GM19395 (cell line): ENCODE results near the gene NOL4L.
A peak's percentile ranks its signal among the peaks of the same experiment; 100 is the strongest.

Experiments
- ATAC-seq: cut with Tn5 transposase; IDR thresholded peaks from one replicate; pipeline ENCODE4 v1.9.1; 2021; ENCODE audit warnings: mild to moderate bottlenecking, moderate library complexity; ENCODE audit not compliant: unreplicated experiment

NOL4L gene

DNA sequence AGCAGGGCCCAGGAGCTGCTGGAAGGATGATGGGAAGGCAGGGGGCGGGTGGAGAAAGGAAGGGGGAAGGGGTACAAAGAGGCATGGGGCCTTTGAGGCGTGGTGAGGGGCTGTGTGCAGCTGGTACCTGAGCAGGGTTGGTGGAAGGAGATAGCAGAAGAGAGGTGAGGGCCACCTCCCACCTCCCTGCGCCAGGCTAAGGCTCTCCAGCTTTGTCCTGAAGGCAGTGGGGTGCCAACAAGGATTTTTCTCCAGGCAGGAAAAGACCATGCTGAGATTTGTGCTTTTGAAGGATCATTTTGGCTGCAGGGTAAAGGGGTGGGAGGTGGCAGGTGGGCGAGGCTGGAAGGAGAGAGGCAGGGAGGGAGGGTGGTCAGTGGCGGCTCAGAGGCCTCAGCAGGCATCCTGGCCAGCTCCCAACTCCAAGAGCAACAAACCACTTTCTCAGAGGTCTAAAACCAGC, 40.8 kb downstream of the NOL4L start:
- no peak for ATAC-seq

- ATAC-seq = no peak
These were observed 41.4 kb downstream of the NOL4L start for GRCh38 chr20:32543570-32544259.

GRCh38 chr20:32542259-32542615, 42.9 kb downstream of the NOL4L start:
- no peak for ATAC-seq

DNA sequence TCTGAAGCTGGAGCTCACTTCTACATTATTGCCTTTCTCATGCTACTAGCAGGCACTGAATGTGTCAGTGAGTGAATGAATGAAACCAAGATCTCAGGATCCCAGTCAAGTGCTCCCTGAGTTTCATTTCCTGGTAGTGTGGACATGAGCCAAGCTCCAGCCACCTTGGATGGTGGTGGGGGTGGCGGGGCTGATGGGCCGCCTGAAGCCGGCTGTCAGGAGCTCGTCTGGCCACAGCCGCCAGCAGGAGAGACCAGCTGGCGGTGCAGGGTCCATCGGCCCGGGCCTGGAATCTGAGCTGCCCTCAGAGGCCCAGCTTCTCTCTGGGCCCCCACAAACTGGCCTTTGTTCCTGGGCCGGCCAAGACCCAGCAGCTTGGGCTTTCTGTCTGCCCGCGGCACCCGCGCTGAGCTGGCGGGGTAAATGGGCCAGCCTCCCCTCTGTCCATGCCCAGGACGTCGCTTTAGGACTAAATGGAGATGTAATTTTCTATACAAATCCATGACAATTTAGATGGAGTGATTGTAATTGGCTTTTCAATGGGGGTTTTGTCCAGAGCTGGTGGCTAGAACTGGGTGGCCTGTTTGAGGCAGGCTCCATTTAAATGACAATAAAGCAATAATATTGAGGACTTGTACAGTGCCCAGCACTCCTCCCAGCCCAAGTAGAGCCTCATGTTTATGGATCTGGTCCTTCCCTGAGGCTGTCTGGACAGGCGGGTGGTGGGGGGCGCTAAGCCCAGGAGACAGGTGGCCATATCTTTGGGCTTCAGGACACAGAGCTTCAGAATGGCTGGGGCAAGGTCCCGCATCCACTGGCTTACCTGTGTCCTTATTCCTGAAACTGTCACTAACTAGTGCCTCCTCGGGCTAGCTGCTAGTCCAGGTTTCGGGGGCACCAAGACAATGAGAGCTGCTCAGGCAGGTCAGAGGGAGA, 43.5 kb downstream of the NOL4L start:
- no peak for ATAC-seq

GRCh38 chr20:32539817-32540675, 45.1 kb downstream of the NOL4L start:
- peak; percentile 53 for ATAC-seq

GRCh38 chr20:32539026-32539816, 45.9 kb downstream of the NOL4L start:
- no peak for ATAC-seq

DNA sequence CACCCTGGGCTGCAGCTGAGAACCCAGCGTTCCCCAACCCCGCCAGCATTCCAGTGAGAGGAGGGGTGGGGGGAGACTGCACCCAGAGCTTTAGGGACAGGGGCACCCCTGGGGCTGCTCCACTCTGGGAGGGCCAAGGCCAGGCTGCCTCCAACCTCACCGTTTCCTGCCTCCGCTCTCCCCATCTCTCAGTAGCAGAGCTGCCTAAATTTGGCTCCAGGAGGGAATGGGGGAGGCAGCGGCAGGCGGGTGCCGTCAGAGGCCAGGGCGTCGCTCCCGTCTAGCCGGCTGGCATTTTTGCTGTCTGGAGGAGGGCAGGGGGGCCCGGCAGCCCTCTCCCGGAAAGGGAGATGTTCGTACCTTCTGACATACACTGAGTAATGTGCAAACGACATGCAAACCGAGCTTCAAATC, 46.6 kb downstream of the NOL4L start:
- ATAC-seq = no peak

- no peak for ATAC-seq
These were observed 47.2 kb downstream of the NOL4L start for GRCh38 chr20:32537657-32538525.

DNA sequence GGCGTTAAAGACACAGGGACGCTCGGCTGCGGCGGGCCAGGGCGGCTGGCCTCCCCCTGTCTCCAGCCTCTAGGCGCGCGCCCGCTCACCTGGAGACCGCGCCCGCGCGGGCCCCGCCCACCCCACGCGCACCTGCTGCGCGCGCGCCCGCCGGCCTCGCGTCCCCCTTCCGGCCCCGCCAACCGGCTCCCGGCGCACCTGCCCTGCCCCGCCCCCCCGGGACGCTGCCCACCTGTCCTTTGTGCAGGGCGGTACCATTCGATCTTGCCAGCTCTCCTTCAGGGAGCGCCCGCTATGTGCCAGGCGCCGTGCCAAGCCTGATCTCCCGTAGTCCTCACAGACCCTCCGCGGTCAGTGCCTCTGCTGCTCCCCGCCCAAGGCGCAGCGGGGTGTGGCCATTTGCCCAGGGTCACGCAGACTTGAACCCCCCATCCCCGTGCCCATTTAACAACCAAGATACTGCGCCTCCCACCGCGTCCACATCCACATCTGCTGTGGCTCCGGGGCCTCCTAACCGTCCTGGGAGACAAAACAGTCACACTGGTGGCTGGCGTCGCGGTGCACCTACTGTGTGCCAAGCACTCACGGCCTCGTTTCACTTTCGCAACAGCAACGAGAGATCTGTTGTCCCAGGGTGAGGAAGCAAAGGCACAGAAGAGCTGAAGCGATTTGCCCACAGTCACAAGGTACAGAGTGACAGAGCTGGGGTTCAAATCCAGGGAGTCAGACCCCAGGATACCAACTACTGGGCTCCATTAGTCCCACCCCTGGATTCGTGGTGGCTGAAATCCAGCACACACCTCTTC, 48.1 kb downstream of the NOL4L start:
- ATAC-seq = no peak

DNA sequence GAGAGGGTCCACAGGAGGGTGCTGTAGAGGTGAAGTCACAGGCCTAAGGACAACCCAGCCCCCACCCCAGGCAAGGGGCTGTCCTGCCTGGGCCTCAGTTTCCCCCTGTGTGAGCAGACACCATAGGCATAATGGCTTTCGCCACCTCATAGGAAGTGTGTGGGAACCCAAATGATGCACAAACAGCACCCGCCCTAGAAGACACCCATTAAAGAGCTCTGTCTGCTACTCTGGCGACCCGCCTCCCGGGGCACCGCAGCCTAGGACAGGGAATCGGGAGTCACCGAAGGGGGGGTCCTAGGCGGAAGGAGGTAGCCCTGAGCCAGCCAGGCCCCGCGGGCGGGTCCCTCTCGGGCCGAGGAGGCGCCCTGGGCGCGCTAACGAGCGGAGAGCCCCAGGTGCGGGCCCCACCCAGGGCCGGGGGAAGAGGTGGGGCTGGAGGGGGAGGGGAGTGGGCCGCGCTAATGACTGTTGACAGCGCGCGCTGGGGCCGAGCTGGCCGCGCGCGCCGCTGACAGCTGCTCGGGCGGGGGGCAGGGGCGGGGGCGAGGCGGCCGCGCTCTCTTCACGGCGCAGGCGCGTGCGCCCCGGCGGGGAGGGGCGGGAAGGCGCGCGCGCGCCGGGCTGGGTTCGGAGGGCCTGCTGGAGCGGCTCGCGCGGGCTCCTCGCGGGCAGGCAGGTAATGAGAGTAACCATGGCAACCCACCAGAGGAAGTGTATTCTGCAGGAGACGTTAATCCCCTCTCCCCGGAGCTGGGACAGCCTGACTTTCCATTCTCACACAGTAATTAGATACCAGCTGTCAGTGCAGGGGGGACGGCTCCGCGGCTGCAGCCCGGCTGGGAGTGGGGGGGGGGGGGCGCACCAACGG, 48.9 kb downstream of the NOL4L start:
- ATAC-seq = peak; percentile 54

DNA sequence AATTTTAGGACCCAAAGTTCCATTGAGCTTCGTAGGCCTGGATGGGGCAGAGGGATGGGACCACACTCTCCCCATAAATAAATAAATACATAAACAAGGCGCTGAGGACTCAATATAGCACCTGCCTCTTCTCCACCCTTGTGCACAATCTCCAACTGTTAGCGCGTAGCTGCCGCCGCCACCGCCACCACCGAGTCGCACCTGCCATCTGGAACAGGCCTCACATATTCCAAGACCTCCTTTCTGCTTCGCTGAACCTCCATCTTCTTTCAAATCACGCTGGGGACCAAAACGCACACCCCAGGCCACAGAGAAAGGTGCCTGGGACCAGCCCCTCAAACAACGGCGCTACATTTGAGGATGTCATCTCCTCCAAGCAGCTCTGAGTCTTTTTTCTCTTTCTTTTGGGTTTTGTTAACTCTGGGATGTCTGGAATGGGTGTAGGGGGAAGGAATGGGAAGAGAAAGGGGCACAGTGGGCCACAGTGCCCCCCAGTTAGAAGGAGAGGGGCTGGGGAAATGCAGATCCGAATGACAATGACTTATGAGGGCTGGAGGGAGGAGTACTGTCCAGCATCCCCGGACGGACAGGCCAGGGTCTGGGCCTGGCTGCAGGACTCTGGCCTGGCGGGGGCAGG, 49.7 kb downstream of the NOL4L start:
- ATAC-seq = peak; percentile 8

- ATAC-seq = no peak
These were observed 50.4 kb downstream of the NOL4L start for GRCh38 chr20:32534661-32535240.

DNA sequence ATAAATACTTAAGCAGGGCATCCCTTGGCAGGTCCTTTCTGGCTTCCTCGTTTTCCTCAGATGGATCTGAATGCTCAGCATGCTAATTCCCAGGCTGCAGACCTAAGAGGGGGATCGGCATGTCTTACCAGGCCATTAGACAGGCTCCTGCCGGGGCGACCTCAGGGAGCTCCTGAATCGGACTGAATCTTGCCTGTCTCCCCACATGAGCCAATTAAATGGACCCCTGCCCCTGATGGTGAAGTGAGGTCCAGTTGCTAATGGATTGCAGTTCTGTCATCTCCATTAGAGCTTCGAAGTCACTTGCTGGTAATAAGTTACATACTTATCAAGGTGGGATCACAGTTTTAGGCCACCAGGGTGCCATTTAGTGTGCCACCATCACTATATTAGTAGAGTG, 51.4 kb downstream of the NOL4L start:
- ATAC-seq = no peak

DNA sequence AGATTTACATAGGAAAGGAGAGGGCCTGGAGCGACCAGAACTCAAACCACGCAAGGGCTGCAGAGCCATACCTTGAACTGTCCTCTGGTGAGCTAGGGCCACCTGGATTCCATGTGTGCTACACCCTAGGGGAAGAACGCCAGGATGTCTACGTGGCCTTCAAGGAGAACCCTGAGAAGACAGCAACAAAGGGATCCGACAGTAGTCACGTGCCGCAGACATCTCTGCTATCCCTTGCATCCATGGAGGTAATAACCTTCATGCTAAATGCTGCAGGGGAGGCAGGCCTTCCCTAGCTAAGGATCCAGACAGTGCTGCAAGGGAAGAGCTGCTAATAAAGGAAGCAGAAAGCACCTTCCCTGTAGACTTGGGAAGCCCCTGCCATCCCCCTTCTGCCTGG, 52.9 kb downstream of the NOL4L start:
- ATAC-seq = no peak

DNA sequence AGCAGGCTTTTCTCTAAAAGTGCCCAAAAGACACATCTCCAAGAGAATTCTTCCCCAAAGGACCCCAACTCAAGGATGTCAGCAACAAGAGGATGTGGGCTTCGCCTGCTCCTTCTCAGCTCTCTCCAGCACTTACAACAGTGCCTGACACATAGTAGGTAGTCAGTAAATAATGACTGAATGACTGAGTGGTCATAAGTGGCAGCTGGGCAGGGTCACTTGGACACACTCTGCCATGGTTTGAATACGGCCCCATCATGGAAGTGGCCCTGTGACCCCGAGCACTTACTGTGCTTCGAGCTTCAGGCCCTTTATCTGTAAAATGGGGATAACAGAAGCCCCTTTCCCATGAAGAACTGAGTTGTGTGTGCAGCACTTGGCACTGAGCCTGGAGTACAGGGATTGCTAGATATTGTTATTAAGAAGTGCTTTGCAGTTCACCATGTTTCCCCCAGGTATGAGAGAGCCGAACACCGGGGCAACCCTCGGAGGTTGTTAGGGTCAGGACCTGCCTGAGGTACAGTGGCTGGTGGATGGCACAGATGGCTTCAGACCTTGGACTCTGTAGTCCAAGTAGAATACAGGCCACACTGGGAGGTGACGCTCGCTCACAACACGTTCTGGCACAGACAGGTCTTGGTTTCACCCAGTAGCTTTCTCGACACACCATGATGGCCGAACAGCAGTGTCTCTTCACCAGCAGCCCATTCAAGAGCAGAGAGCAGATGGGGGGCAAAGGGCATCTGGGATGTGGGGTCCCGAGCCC, 56.0 kb downstream of the NOL4L start:
- ATAC-seq = no peak
